H1 (cell line): ENCODE measurements around the gene FAM13C. TPM values are rescaled to one million over a fixed set of nuclear protein-coding genes. Genes with fewer than 3 reads are reported as not detected.

ENCODE experiments used
- CTCF ChIA-PET: fragments of 300-600 bp; sonication (Branson Sonifier 250); formaldehyde crosslinking; loops from one replicate; lab custom pipeline; 2021; ENCODE audit not compliant: partially characterized antibody; lab: Charles Lee
- POLR2A ChIA-PET: fragments of 300-600 bp; sonication (Branson Sonifier 250); formaldehyde crosslinking; loops from one replicate; lab custom pipeline; 2021; ENCODE audit warnings: inconsistent platforms; ENCODE audit not compliant: partially characterized antibody; lab: Charles Lee
- DNase-seq, 2 experiments: peaks; one replicate each; pipeline versions ENCODE4 v3.0.0 to v3.0.0-alpha.2; 2010 to 2022; ENCODE audit warnings: low spot score in 2 of 2, low read depth in 1 of 2, mixed read lengths in 1 of 2
- FAIRE-seq: peaks from 2 replicates; lab custom pipeline; 2011; peaks lifted over from hg19 to GRCh38; lab: Jason Lieb, UNC
- H2AFZ ChIP-seq: 2 replicates; pipeline ENCODE4 v1.8.1; 2012; ENCODE audit warnings: low read length, inconsistent platforms
- H2AK5ac ChIP-seq: 2 replicates; pipeline ENCODE4 v1.6.1; 2013; ENCODE audit warnings: low read depth, low read length
- H2BK120ac ChIP-seq: replicated peaks from 2 replicates; pipeline ENCODE3; 2013; ENCODE audit warnings: low read depth, low read length, inconsistent platforms
- H2BK12ac ChIP-seq: 2 replicates; pipeline ENCODE4 v1.6.1; 2013; ENCODE audit warnings: low read depth, low read length
- H2BK15ac ChIP-seq: 2 replicates; pipeline ENCODE4 v1.6.1; 2013; ENCODE audit warnings: low read length
- H2BK20ac ChIP-seq: 2 replicates; pipeline ENCODE4 v1.6.1; 2013; ENCODE audit warnings: low read length
- H2BK5ac ChIP-seq: 2 replicates; pipeline ENCODE4 v1.6.1; 2013; ENCODE audit warnings: low read depth, low read length
- H3K14ac ChIP-seq: 2 replicates; pipeline ENCODE4 v1.6.1; 2013; ENCODE audit warnings: inconsistent platforms; ENCODE audit not compliant: insufficient read length
- H3K18ac ChIP-seq: 2 replicates; pipeline ENCODE4 v1.6.1; 2013; ENCODE audit warnings: low read length; ENCODE audit errors: extremely low read depth
- H3K23ac ChIP-seq: 2 replicates; pipeline ENCODE4 v1.6.1; 2013; ENCODE audit warnings: inconsistent platforms; ENCODE audit not compliant: insufficient read length
- H3K23me2 ChIP-seq: 2 replicates; pipeline ENCODE4 v1.6.1; 2013; ENCODE audit warnings: low read depth, low read length
- H3K27ac ChIP-seq: 2 replicates; pipeline ENCODE4 v1.6.1; 2011; ENCODE audit warnings: low read depth, low read length, inconsistent platforms
- H3K27me3 ChIP-seq, 4 experiments: replicated peaks in 1 of 4; 1 replicate in 1 of 4; 2 replicates in 3 of 4; pipeline versions ENCODE4 v1.6.1 to v1.8.1; 2011 to 2013; ENCODE audit warnings: low read length in 3 of 4, mild to moderate bottlenecking in 3 of 4, inconsistent platforms in 2 of 4, mixed read lengths in 2 of 4, moderate library complexity in 1 of 4; ENCODE audit not compliant: control insufficient read depth in 3 of 4, insufficient read depth in 3 of 4; ENCODE audit errors: extremely low read depth in 1 of 4
- H3K36me3 ChIP-seq, 4 experiments: 2 replicates each; pipeline versions ENCODE4 v1.6.1 to v1.8.1; 2011 to 2013; ENCODE audit warnings: mild to moderate bottlenecking in 4 of 4, low read length in 3 of 4, moderate library complexity in 2 of 4, control low read depth in 1 of 4, inconsistent platforms in 1 of 4; ENCODE audit not compliant: insufficient read depth in 4 of 4, control insufficient read depth in 2 of 4
- H3K4ac ChIP-seq: replicated peaks from 2 replicates; pipeline ENCODE3; 2013; ENCODE audit warnings: low read length, low read depth, mixed read lengths, inconsistent platforms; ENCODE audit not compliant: insufficient read length
- H3K4me1 ChIP-seq, 4 experiments: replicated peaks in 1 of 4; 1 replicate in 1 of 4; 2 replicates in 3 of 4; pipeline versions ENCODE4 v1.6.1 to v1.8.1; 2011 to 2013; ENCODE audit warnings: low read length in 3 of 4, inconsistent platforms in 2 of 4, mixed read lengths in 1 of 4; ENCODE audit not compliant: insufficient read depth in 4 of 4, control insufficient read depth in 3 of 4
- H3K4me2 ChIP-seq, 2 experiments: 2 replicates each; pipeline versions ENCODE4 v1.6.1 to v1.8.1; 2011 to 2013; ENCODE audit warnings: low read depth in 2 of 2, low read length in 2 of 2, control low read depth in 1 of 2, inconsistent platforms in 1 of 2, mild to moderate bottlenecking in 1 of 2; ENCODE audit not compliant: insufficient read depth in 1 of 2
- H3K4me3 ChIP-seq, 4 experiments: fragments of 200-600, 300-600 bp in 1 of 4; sonication (generic), shearing (Covaris generic), sonication (Bioruptor Twin) in 1 of 4; 2 replicates each; pipeline versions ENCODE4 v1.5.1 to v1.8.1; 2011 to 2016; ENCODE audit warnings: low read length in 4 of 4, low read depth in 3 of 4, control low read depth in 2 of 4, inconsistent platforms in 2 of 4, mild to moderate bottlenecking in 2 of 4, mixed read lengths in 1 of 4, moderate library complexity in 1 of 4; ENCODE audit not compliant: insufficient read depth in 2 of 4; ENCODE audit errors: extremely low read depth in 1 of 4
- H3K56ac ChIP-seq: replicated peaks from 2 replicates; pipeline ENCODE3; 2013; ENCODE audit warnings: low read depth, mild to moderate bottlenecking, mixed read lengths, low read length, inconsistent platforms; ENCODE audit not compliant: insufficient read length
- H3K79me1 ChIP-seq: 2 replicates; pipeline ENCODE4 v1.6.1; 2013; ENCODE audit warnings: low read depth, low read length, control low read depth
- H3K79me2 ChIP-seq, 2 experiments: 2 replicates each; pipeline versions ENCODE4 v1.6.1 to v1.8.1; 2012 to 2013; ENCODE audit warnings: low read length in 2 of 2, mild to moderate bottlenecking in 2 of 2, inconsistent platforms in 1 of 2; ENCODE audit not compliant: insufficient read depth in 2 of 2, control insufficient read depth in 1 of 2
- H3K9ac ChIP-seq, 4 experiments: replicated peaks in 1 of 4; 1 replicate in 1 of 4; 2 replicates in 3 of 4; pipeline versions ENCODE4 v1.6.1 to v1.8.1; 2011 to 2013; ENCODE audit warnings: low read depth in 3 of 4, low read length in 3 of 4, control low read depth in 2 of 4, mild to moderate bottlenecking in 2 of 4, moderate library complexity in 2 of 4, inconsistent platforms in 1 of 4; ENCODE audit errors: extremely low read depth in 1 of 4
- H3K9me3 ChIP-seq, 2 experiments: 2 replicates each; pipeline versions ENCODE4 v1.6.1 to v1.8.1; 2012 to 2013; ENCODE audit warnings: mild to moderate bottlenecking in 2 of 2, moderate library complexity in 2 of 2, control low read depth in 1 of 2, inconsistent platforms in 1 of 2, low read depth in 1 of 2, low read length in 1 of 2, mixed read lengths in 1 of 2; ENCODE audit not compliant: insufficient read depth in 2 of 2
- H4K20me1 ChIP-seq, 2 experiments: replicated peaks in 1 of 2; 2 replicates each; pipeline versions ENCODE3 to v1.8.1; 2011 to 2013; ENCODE audit warnings: inconsistent platforms in 2 of 2, low read length in 2 of 2, mild to moderate bottlenecking in 1 of 2; ENCODE audit not compliant: insufficient read depth in 2 of 2, control insufficient read depth in 1 of 2
- H4K5ac ChIP-seq: 2 replicates; pipeline ENCODE4 v1.6.1; 2013; ENCODE audit warnings: low read length, low read depth, mixed read lengths, inconsistent platforms; ENCODE audit not compliant: insufficient read length
- H4K8ac ChIP-seq: 2 replicates; pipeline ENCODE4 v1.8.0; 2013; ENCODE audit warnings: mild to moderate bottlenecking, moderate library complexity, low read length, inconsistent platforms; ENCODE audit not compliant: insufficient read depth; ENCODE audit errors: extremely low read depth
- H4K91ac ChIP-seq: replicated peaks from 2 replicates; pipeline ENCODE3; 2013; ENCODE audit warnings: low read length, mixed read lengths, inconsistent platforms; ENCODE audit not compliant: insufficient read length
- EP300 ChIP-seq, 2 experiments: IDR thresholded peaks; 1 replicate in 1 of 2; 2 replicates in 1 of 2; pipeline ENCODE4 v1.6.1; 2011 to 2012; ENCODE audit warnings: low read depth in 2 of 2, low read length in 2 of 2, mild to moderate bottlenecking in 2 of 2, borderline replicate concordance in 1 of 2, inconsistent platforms in 1 of 2, moderate library complexity in 1 of 2
- POLR2AphosphoS5 ChIP-seq: IDR thresholded peaks from 2 replicates; pipeline ENCODE4 v1.6.1; 2011; ENCODE audit warnings: low read depth, low read length
- RXRA ChIP-seq: IDR thresholded peaks from 2 replicates; pipeline ENCODE4 v1.6.1; 2011; ENCODE audit warnings: low read depth, mild to moderate bottlenecking, low read length, moderate library complexity; ENCODE audit not compliant: insufficient read depth
- TCF12 ChIP-seq: IDR thresholded peaks from 2 replicates; pipeline ENCODE4 v1.6.1; 2011; ENCODE audit warnings: low read depth, mild to moderate bottlenecking, low read length
- WGBS, 2 experiments: shearing (Covaris generic) in 1 of 2; methylation state at CpG; one replicate each; pipeline versions ENCODE4 v1.1.6 to v1.1.7; 2013 to 2015; ENCODE audit warnings: low lambda C conversion rate in 2 of 2, mixed read lengths in 2 of 2, inconsistent platforms in 1 of 2, low coverage in 1 of 2, missing lambda C conversion rate in 1 of 2; ENCODE audit not compliant: insufficient replicate concordance in 2 of 2, insufficient coverage in 1 of 2, insufficient read length in 1 of 2; ENCODE audit errors: extremely low coverage in 1 of 2, missing lambda C conversion rate in 1 of 2; 5-methylcytosine and 5-hydroxymethylcytosine counted together
- polyA plus RNA-seq, 7 experiments: library from polyadenylated mRNA; depleted of rRNA in 3 of 7; stranded (reverse) in 5 of 7; unstranded in 2 of 7; fragments of >200 nt in 5 of 7; fragments of 200-250 nt in 2 of 7; gene quantifications; 1 replicate in 5 of 7; 2 replicates in 1 of 7; 4 replicates in 1 of 7; pipeline versions ENCODE4 v1.2.1 to v1.2.3, GENCODE V29; 2011 to 2013; ENCODE audit warnings: missing spikeins in 2 of 7, mixed read lengths in 2 of 7
- total RNA-seq: library from RNA; stranded (reverse); fragmentation: NEBNext Ultra II Directional; extraction: Animal tissue kit (Norgen Biotek cat#: 25700); gene quantifications from 2 replicates; pipeline ENCODE4 v1.2.1, GENCODE V29; 2021

The FAM13C gene
- total and polyA plus RNA-seq, 2 of the 8 experiments (the other 6 are each of a cell fraction or from before 2014, with no cell fraction given): 0.56 to 0.62 TPM

DNA sequence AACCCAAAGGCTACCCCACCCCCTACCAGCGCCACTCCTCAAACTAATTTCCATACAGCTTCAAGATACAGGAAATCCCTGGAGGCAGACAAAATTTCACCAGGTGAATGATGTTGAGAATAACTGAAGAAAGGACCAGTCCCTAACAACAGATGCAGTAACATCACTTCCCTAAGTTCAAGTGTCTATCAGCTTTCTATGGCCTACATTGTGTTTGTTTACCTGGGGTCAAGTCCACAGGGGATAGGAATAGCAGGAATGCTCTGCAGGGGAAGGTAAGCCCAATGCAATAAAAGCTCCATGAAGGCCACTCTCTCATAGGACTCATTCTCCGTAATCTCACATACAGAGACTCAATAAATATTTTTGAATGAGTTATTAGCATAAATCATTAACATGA, 26.9 kb downstream of the FAM13C start:
- no peak for DNase-seq
- Histone ChIP-seq H2BK12ac (no peak overlapping the region), H3K23me2 (no peaks in the 10 kb centered on the region), H3K18ac (no peak overlapping the region), H2BK120ac (no peak overlapping the region), H4K5ac (no peak overlapping the region), H3K9ac (no peak overlapping the region), H3K23ac (no peak overlapping the region), H3K14ac (no peak overlapping the region), H4K91ac (no peak overlapping the region), H3K56ac (no peak overlapping the region), H2BK15ac (no peak overlapping the region), H3K4ac (no peak overlapping the region), H4K20me1 (no peaks in the 10 kb centered on the region), H3K4me2 (no peak overlapping the region), H2BK20ac (no peak overlapping the region), H3K4me3 (no peak overlapping the region), H3K4me1 (no peaks in the 10 kb centered on the region), H4K8ac (no peak overlapping the region), H3K27me3 (peaks cover 11 to 42% (median 16%) of the 10 kb centered on the region in 4 experiments; a peak in 6 of 7 replicates), H3K79me1 (no peaks in the 10 kb centered on the region), H3K27ac (no peak overlapping the region), H3K79me2 (no peaks in the 10 kb centered on the region), H2AFZ (no peak overlapping the region), H2AK5ac (no peak overlapping the region), H2BK5ac (no peak overlapping the region), H3K9me3 (peaks cover 0 to 2% of the 10 kb centered on the region in 2 experiments; a peak in 1 of 4 replicates), H3K36me3 (no peaks in the 10 kb centered on the region)
- CTCF ChIA-PET: interaction anchor here (0.7 to 1.2 kb wide), 3 partner anchors 12 to 186 kb away, joined by 3 read pairs; no protein-coding TSS in a partner anchor
- POLR2A ChIA-PET: no interaction called here
- no peak for FAIRE-seq
- TF ChIP-seq RXRA: peak; percentile 94; the same call in 1 of the 2 replicates
- no peak for TF ChIP-seq EP300 (IDR thresholded peaks at IDR 0.05; ENCODE audit: borderline replicate concordance in 1 of 2, low read depth in 2 of 2, low read length in 2 of 2)
- TF ChIP-seq TCF12: 0 out of 2 replicates have a peak, but pooled peaks have one; percentile 23
- peak; percentile 90 for TF ChIP-seq POLR2AphosphoS5
- WGBS, 2 experiments: 86% methylated on average over 2 of the region's 2 CpGs; no CpG with 5 or more reads in 1 of the 2 experiments
